HCT116 (cell line): ENCODE measurements around the gene TRMT11. TPM values are rescaled to one million over a fixed set of nuclear protein-coding genes. Genes with fewer than 3 reads are reported as not detected.

Experiments
- ATAC-seq: fragments of 200-7000 bp; cut with Tn5 transposase; 2 replicates; pipeline ENCODE4 v1.9.1; 2020; ENCODE audit warnings: mild to moderate bottlenecking, moderate library complexity
- BruUV-seq: library from RNA; stranded (reverse); fragments of 400-500 nt; replicated peaks from 2 replicates; lab custom pipeline; 2021; lab: Mats Ljungman, UMichigan
- CTCF ChIA-PET: fragments of 300-600 bp; sonication (Branson Sonifier 250); formaldehyde crosslinking; loops from one replicate; lab custom pipeline; 2021; ENCODE audit warnings: antibody characterized with exemption; lab: Charles Lee
- POLR2A ChIA-PET: fragments of 300-600, 350-600 bp; sonication (Branson Sonifier 250); formaldehyde crosslinking; loops from one replicate; lab custom pipeline; 2021; ENCODE audit warnings: antibody characterized with exemption; lab: Charles Lee
- RAD21 ChIA-PET, 2 experiments: fragments of 300-600 bp; sonication (Branson Sonifier 250); formaldehyde crosslinking; loops; one replicate each; lab custom pipeline; 2023; ENCODE audit warnings: low total read pairs in 2 of 2; ENCODE audit not compliant: uncharacterized antibody in 2 of 2, unreplicated experiment in 2 of 2, low non-redundant PET in 1 of 2; lab: Charles Lee
- DNase-seq: peaks from one replicate; pipeline ENCODE4 v3.0.0-alpha.2; 2010; ENCODE audit warnings: low read depth, low spot score
- H2AFZ ChIP-seq: fragments of 200-600 bp; shearing (Covaris generic), sonication (generic); 2 replicates; pipeline ENCODE4 v1.6.1; 2017; ENCODE audit warnings: low read depth, mixed run types, mixed read lengths, antibody characterized with exemption, low read length; ENCODE audit not compliant: poor library complexity, severe bottlenecking
- H3K27ac ChIP-seq: 2 replicates; pipeline ENCODE4 v1.5.1; 2012; ENCODE audit warnings: low read depth, low read length
- H3K27me3 ChIP-seq: fragments of 200-600 bp; sonication (generic); 2 replicates; pipeline ENCODE4 v1.6.1; 2016; ENCODE audit warnings: mixed run types, low read length, mixed read lengths; ENCODE audit not compliant: insufficient read depth
- H3K36me3 ChIP-seq, 2 experiments: fragments of 200-500 bp in 1 of 2; fragments of 200-600 bp in 1 of 2; sonication (Bioruptor generic) in 1 of 2; sonication (generic) in 1 of 2; 2 replicates each; pipeline versions ENCODE4 v1.5.1 to v1.6.1; 2014 to 2016; ENCODE audit warnings: low read length in 2 of 2, inconsistent platforms in 1 of 2, mixed read lengths in 1 of 2, mixed run types in 1 of 2; ENCODE audit not compliant: insufficient read depth in 2 of 2, control insufficient read depth in 1 of 2
- H3K4me1 ChIP-seq, 2 experiments: fragments of 200-600 bp in 1 of 2; sonication (generic) in 1 of 2; 2 replicates each; pipeline versions ENCODE4 v1.5.1 to v1.6.1; 2012 to 2017; ENCODE audit warnings: low read length in 2 of 2, inconsistent platforms in 1 of 2, mild to moderate bottlenecking in 1 of 2, mixed read lengths in 1 of 2, mixed run types in 1 of 2, moderate library complexity in 1 of 2; ENCODE audit not compliant: insufficient read depth in 2 of 2, control insufficient read depth in 1 of 2
- H3K4me2 ChIP-seq: fragments of 200-600 bp; sonication (generic); 2 replicates; pipeline ENCODE4 v1.6.1; 2017; ENCODE audit warnings: mixed run types, low read length, mixed read lengths
- H3K4me3 ChIP-seq, 2 experiments: fragments of 200-600 bp in 1 of 2; sonication (generic) in 1 of 2; replicated peaks in 1 of 2; 2 replicates each; pipeline ENCODE4 v1.5.1; 2011 to 2016; ENCODE audit warnings: low read length in 2 of 2, control low read depth in 1 of 2, low read depth in 1 of 2, mild to moderate bottlenecking in 1 of 2, mixed read lengths in 1 of 2, mixed run types in 1 of 2
- H3K79me2 ChIP-seq: fragments of 200-600 bp; sonication (generic); 2 replicates; pipeline ENCODE4 v1.6.1; 2017; ENCODE audit warnings: mild to moderate bottlenecking, mixed run types, low read length, moderate library complexity, mixed read lengths; ENCODE audit not compliant: insufficient read depth
- H3K9ac ChIP-seq: fragments of 200-600 bp; sonication (generic); 2 replicates; pipeline ENCODE4 v1.6.1; 2016; ENCODE audit warnings: low read length, mixed read lengths
- H3K9me2 ChIP-seq: fragments of 200-600 bp; sonication (generic), shearing (Covaris generic); 2 replicates; pipeline ENCODE4 v1.6.1; 2017; ENCODE audit warnings: mixed run types, mild to moderate bottlenecking, moderate library complexity; ENCODE audit not compliant: insufficient read depth
- H3K9me3 ChIP-seq, 2 experiments: fragments of 200-500 bp in 1 of 2; fragments of 200-600 bp in 1 of 2; sonication (Bioruptor generic) in 1 of 2; sonication (generic) in 1 of 2; 2 replicates each; pipeline ENCODE4 v1.6.1; 2014 to 2017; ENCODE audit warnings: low read length in 2 of 2, mixed read lengths in 2 of 2, inconsistent platforms in 1 of 2, low read depth in 1 of 2, mild to moderate bottlenecking in 1 of 2, mixed run types in 1 of 2, moderate library complexity in 1 of 2; ENCODE audit not compliant: control insufficient read depth in 1 of 2, insufficient read depth in 1 of 2
- H4K20me1 ChIP-seq: fragments of 200-600 bp; sonication (generic), shearing (Covaris generic); 2 replicates; pipeline ENCODE4 v1.6.1; 2017; ENCODE audit warnings: mixed run types, mild to moderate bottlenecking, moderate library complexity; ENCODE audit not compliant: insufficient read depth
- EGR1 ChIP-seq: IDR thresholded peaks from 2 replicates; pipeline ENCODE4 v1.6.1; 2012; ENCODE audit warnings: low read depth
- ELF1 ChIP-seq: IDR thresholded peaks from 2 replicates; pipeline ENCODE4 v1.6.1; 2012; ENCODE audit warnings: low read depth, borderline replicate concordance
- EZH2 ChIP-seq: fragments of 200-600 bp; sonication (generic); IDR thresholded peaks from 2 replicates; pipeline ENCODE4 v1.6.1; 2017; ENCODE audit warnings: antibody characterized with exemption, mixed run types
- EZH2phosphoT487 ChIP-seq: fragments of 200-600 bp; IDR thresholded peaks from 2 replicates; pipeline ENCODE4 v1.6.1; 2018; ENCODE audit warnings: antibody characterized with exemption, borderline replicate concordance
- FOSL1 ChIP-seq: IDR thresholded peaks from 2 replicates; pipeline ENCODE4 v1.6.1; 2012; ENCODE audit warnings: low read depth
- JUND ChIP-seq: IDR thresholded peaks from 2 replicates; pipeline ENCODE4 v1.6.1; 2012
- POLR2AphosphoS5 ChIP-seq: IDR thresholded peaks from 2 replicates; pipeline ENCODE4 v1.6.1; 2011; ENCODE audit warnings: mild to moderate bottlenecking, low read depth, low read length, moderate library complexity
- SRF ChIP-seq: IDR thresholded peaks from 2 replicates; pipeline ENCODE4 v1.6.1; 2012; ENCODE audit warnings: low read depth
- ZFX ChIP-seq: fragments of 450-650 bp; IDR thresholded peaks from 2 replicates; pipeline ENCODE4 v1.6.1; 2017
- intact Hi-C: fragments of 100-400 bp; cut with micrococcal nuclease; formaldehyde crosslinking; loops from 2 replicates; pipeline ENCODE4 v1.10.0; 2022
- total RNA-seq: library from RNA; stranded (reverse); gene quantifications from one replicate; pipeline ENCODE4 v1.2.1, GENCODE V29; 2021; ENCODE audit not compliant: unreplicated experiment
- TF ChIP-seq, protein P1 (sequence below): IDR thresholded peaks from 2 replicates; pipeline ENCODE4 v1.6.1; 2012; ENCODE audit warnings: low read depth
- TF ChIP-seq, protein P2 (sequence below): IDR thresholded peaks from 2 replicates; pipeline ENCODE4 v1.6.1; 2012

Gene TRMT11
- total RNA-seq, 1 experiment from 2014 or later = 41.8 TPM

DNA sequence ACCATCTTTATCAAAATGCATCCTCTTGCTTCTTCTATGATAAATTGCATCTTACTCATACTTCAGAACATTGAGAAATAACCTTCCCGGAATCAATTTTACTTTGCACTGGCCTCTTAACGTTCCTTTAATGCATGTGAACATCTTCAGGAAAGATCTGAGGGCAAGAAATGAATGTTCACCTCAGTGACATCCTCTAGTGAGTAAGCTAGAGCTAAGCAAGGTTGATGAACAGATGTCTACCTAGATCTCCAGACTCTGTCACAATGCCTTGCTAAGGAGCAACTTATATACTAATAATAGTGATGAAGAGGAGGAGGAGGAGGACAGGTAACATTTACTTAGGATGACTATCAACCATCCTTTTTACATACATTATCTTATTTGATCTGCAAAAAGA, 46.5 kb upstream of the TRMT11 start:
- H3K36me3 ChIP-seq = no peaks in the 10 kb centered on the region
- BruUV-seq = no TSS peak
- H3K4me3 ChIP-seq = no peak overlapping the region
- H4K20me1 ChIP-seq = no peaks in the 10 kb centered on the region
- H3K9me3 ChIP-seq = no peaks in the 10 kb centered on the region
- ATAC-seq = no peak
- no peak overlapping the region for H2AFZ ChIP-seq
- CTCF ChIA-PET = interaction anchor here (1.1 to 1.6 kb wide), 2 partner anchors 13 to 16 kb away, joined by 3 to 4 read pairs; partner anchors contain the start of gene HINT3
- no peak overlapping the region for H3K4me2 ChIP-seq
- H3K9ac ChIP-seq = no peak overlapping the region
- H3K27me3 ChIP-seq = no peaks in the 10 kb centered on the region
- POLR2A ChIA-PET = no interaction called here
- RAD21 ChIA-PET = no interaction called here
- no peak for DNase-seq
- TF ChIP-seq FOSL1 = no peak
- no peak for TF ChIP-seq EZH2
- TF ChIP-seq SRF = no peak
- TF ChIP-seq, protein P1, sequence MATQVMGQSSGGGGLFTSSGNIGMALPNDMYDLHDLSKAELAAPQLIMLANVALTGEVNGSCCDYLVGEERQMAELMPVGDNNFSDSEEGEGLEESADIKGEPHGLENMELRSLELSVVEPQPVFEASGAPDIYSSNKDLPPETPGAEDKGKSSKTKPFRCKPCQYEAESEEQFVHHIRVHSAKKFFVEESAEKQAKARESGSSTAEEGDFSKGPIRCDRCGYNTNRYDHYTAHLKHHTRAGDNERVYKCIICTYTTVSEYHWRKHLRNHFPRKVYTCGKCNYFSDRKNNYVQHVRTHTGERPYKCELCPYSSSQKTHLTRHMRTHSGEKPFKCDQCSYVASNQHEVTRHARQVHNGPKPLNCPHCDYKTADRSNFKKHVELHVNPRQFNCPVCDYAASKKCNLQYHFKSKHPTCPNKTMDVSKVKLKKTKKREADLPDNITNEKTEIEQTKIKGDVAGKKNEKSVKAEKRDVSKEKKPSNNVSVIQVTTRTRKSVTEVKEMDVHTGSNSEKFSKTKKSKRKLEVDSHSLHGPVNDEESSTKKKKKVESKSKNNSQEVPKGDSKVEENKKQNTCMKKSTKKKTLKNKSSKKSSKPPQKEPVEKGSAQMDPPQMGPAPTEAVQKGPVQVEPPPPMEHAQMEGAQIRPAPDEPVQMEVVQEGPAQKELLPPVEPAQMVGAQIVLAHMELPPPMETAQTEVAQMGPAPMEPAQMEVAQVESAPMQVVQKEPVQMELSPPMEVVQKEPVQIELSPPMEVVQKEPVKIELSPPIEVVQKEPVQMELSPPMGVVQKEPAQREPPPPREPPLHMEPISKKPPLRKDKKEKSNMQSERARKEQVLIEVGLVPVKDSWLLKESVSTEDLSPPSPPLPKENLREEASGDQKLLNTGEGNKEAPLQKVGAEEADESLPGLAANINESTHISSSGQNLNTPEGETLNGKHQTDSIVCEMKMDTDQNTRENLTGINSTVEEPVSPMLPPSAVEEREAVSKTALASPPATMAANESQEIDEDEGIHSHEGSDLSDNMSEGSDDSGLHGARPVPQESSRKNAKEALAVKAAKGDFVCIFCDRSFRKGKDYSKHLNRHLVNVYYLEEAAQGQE = no peak
- no peak for TF ChIP-seq EZH2phosphoT487
- TF ChIP-seq EGR1 = no peak
- no peak for TF ChIP-seq POLR2AphosphoS5
- TF ChIP-seq ELF1 = no peak
- TF ChIP-seq, protein P2, sequence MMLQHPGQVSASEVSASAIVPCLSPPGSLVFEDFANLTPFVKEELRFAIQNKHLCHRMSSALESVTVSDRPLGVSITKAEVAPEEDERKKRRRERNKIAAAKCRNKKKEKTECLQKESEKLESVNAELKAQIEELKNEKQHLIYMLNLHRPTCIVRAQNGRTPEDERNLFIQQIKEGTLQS = no peak
- no peak for TF ChIP-seq ZFX
- no peak for TF ChIP-seq JUND
- intact Hi-C loops = no loop called here
- H3K9me2 ChIP-seq = no peaks in the 10 kb centered on the region
- no peaks in the 10 kb centered on the region for H3K4me1 ChIP-seq
- no peaks in the 10 kb centered on the region for H3K79me2 ChIP-seq
- no peak overlapping the region for H3K27ac ChIP-seq
